Prostate gland (tissue), 2 donors: ENCODE measurements around the gene TOMM40. TPM values are rescaled to one million over a fixed set of nuclear protein-coding genes. Genes with fewer than 3 reads are reported as not detected.
"Not testable (repeated sequence)": the region's sequence is repeated elsewhere in the genome, so short reads cannot be mapped to it uniquely, and the experiment has no call there.

ENCODE experiments used
- DNase-seq: peaks from one replicate; pipeline ENCODE4 v3.0.0-alpha.2; 2019; ENCODE audit warnings: low spot score
- H3K27ac ChIP-seq, 2 donors: fragments of 200-600 bp; sonication (generic); 2 replicates each; pipeline ENCODE4 v1.5.1; 2017 to 2019
- H3K27me3 ChIP-seq: fragments of 200-600 bp; sonication (generic); replicated peaks from 2 replicates; pipeline ENCODE4 v1.5.1; 2019; ENCODE audit not compliant: insufficient read depth
- H3K36me3 ChIP-seq, 2 donors: fragments of 200-600 bp; sonication (generic); 1 replicate in 1 of 2; 2 replicates in 1 of 2; pipeline versions ENCODE4 v1.5.1 to v1.8.1; 2017 to 2019
- H3K4me1 ChIP-seq: fragments of 200-600 bp; sonication (generic); replicated peaks from 2 replicates; pipeline ENCODE4 v1.5.1; 2019
- H3K4me3 ChIP-seq, 2 donors: fragments of 200-600 bp; sonication (generic); 2 replicates each; pipeline ENCODE4 v1.5.1; 2017 to 2019
- H3K9me3 ChIP-seq: fragments of 200-600 bp; sonication (generic); 2 replicates; pipeline ENCODE4 v1.5.1; 2017
- POLR2A ChIP-seq: fragments of 450-650 bp; IDR thresholded peaks from one replicate; pipeline ENCODE4 v1.6.1; 2016; ENCODE audit warnings: antibody characterized with exemption, mild to moderate bottlenecking
- POLR2AphosphoS5 ChIP-seq: sonication (generic); formaldehyde crosslinking; IDR thresholded peaks from one replicate; pipeline ENCODE4 v1.6.1; 2017; ENCODE audit warnings: antibody characterized with exemption
- WGBS: methylation state at CpG from one replicate; pipeline ENCODE4 v1.1.5; 2018; 5-methylcytosine and 5-hydroxymethylcytosine counted together
- intact Hi-C: fragments of 100-400 bp; cut with DNase I; formaldehyde crosslinking; loops from one replicate; pipeline ENCODE4 v1.14.2; 2022
- total RNA-seq, 2 donors: library from RNA; depleted of rRNA; stranded (reverse); fragments of >200 nt; gene quantifications; one replicate each; pipeline ENCODE4 v1.1.0, GENCODE V29; 2016
- TF ChIP-seq, protein P1 (sequence below), 4 experiments: fragments of 200-600 bp in 2 of 4; fragments of 450-650 bp in 2 of 4; sonication (generic) in 2 of 4; IDR thresholded peaks; 1 replicate in 3 of 4; 2 replicates in 1 of 4; pipeline ENCODE4 v1.5.1; 2016 to 2019; ENCODE audit warnings: antibody characterized with exemption in 4 of 4, mild to moderate bottlenecking in 2 of 4, moderate library complexity in 2 of 4

TOMM40 gene
- total RNA-seq, 2 donors from 2014 or later, result 44.9 to 81.3 TPM

DNA sequence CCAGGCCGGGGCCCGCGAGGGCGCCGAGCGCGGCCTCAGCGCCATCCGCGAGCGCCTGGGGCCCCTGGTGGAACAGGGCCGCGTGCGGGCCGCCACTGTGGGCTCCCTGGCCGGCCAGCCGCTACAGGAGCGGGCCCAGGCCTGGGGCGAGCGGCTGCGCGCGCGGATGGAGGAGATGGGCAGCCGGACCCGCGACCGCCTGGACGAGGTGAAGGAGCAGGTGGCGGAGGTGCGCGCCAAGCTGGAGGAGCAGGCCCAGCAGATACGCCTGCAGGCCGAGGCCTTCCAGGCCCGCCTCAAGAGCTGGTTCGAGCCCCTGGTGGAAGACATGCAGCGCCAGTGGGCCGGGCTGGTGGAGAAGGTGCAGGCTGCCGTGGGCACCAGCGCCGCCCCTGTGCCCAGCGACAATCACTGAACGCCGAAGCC lies 17.8 kb downstream of the TOMM40 start:
- H3K27ac ChIP-seq, result no peak overlapping the region
- H3K4me3 ChIP-seq, result no peak overlapping the region
- peaks cover 5% of the 10 kb centered on the region for H3K27me3 ChIP-seq
- H3K9me3 ChIP-seq, result no peaks in the 10 kb centered on the region
- H3K36me3 ChIP-seq, result no peaks in the 10 kb centered on the region
- intact Hi-C loops, result loop anchor here (10.0 kb wide), 1 partner anchor 146 kb away; no protein-coding TSS in a partner anchor
- TF ChIP-seq POLR2A (no peak), POLR2AphosphoS5 (no peak)
- WGBS, result 93% methylated on average over 32 of the region's 44 CpGs
- DNase-seq, result no peak
- H3K4me1 ChIP-seq, result no peaks in the 10 kb centered on the region

DNA sequence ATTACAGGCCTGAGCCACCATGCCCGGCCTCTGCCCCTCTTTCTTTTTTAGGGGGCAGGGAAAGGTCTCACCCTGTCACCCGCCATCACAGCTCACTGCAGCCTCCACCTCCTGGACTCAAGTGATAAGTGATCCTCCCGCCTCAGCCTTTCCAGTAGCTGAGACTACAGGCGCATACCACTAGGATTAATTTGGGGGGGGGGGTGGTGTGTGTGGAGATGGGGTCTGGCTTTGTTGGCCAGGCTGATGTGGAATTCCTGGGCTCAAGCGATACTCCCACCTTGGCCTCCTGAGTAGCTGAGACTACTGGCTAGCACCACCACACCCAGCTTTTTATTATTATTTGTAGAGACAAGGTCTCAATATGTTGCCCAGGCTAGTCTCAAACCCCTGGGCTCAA lies 18.7 kb downstream of the TOMM40 start:
- no peaks in the 10 kb centered on the region for H3K4me1 ChIP-seq
- no peaks in the 10 kb centered on the region for H3K36me3 ChIP-seq
- no peak overlapping the region for H3K4me3 ChIP-seq
- DNase-seq, result no peak
- intact Hi-C loops, result loop anchor here (10.0 kb wide), 1 partner anchor 145 kb away; no protein-coding TSS in a partner anchor
- no peak overlapping the region for H3K27ac ChIP-seq
- peaks cover 5% of the 10 kb centered on the region for H3K27me3 ChIP-seq
- no peaks in the 10 kb centered on the region for H3K9me3 ChIP-seq
- TF ChIP-seq POLR2A, result no peak
- TF ChIP-seq, protein P1, sequence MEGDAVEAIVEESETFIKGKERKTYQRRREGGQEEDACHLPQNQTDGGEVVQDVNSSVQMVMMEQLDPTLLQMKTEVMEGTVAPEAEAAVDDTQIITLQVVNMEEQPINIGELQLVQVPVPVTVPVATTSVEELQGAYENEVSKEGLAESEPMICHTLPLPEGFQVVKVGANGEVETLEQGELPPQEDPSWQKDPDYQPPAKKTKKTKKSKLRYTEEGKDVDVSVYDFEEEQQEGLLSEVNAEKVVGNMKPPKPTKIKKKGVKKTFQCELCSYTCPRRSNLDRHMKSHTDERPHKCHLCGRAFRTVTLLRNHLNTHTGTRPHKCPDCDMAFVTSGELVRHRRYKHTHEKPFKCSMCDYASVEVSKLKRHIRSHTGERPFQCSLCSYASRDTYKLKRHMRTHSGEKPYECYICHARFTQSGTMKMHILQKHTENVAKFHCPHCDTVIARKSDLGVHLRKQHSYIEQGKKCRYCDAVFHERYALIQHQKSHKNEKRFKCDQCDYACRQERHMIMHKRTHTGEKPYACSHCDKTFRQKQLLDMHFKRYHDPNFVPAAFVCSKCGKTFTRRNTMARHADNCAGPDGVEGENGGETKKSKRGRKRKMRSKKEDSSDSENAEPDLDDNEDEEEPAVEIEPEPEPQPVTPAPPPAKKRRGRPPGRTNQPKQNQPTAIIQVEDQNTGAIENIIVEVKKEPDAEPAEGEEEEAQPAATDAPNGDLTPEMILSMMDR (IDR thresholded peaks at IDR 0.05), result no peak
- TF ChIP-seq POLR2AphosphoS5, result no peak
- 94% methylated on average over 5 of the region's 5 CpGs for WGBS

DNA sequence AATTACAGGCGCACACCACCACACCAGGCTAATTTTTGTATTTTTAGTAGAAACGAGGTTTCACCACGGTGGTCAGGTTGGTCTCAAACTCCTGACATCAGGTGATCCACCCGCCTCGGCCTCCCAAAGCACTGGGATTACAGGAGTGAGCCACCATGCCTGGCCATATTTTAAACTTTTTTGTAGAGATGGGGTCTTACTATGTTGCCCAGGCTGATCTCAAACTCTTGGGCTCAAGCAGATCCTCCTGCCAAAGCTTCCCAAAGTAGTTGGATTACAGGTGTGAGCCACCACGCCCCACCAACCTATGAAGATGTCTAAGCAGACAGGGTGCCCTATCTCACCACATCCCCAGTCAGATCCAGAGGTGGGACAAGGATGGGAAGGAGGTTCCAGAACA lies 20.8 kb downstream of the TOMM40 start:
- H3K27ac ChIP-seq, H3K36me3 ChIP-seq, H3K27me3 ChIP-seq, intact Hi-C loops, DNase-seq, H3K9me3 ChIP-seq, H3K4me3 ChIP-seq, H3K4me1 ChIP-seq: not testable (repeated sequence)
- 90% methylated on average over 6 of the region's 6 CpGs for WGBS

DNA sequence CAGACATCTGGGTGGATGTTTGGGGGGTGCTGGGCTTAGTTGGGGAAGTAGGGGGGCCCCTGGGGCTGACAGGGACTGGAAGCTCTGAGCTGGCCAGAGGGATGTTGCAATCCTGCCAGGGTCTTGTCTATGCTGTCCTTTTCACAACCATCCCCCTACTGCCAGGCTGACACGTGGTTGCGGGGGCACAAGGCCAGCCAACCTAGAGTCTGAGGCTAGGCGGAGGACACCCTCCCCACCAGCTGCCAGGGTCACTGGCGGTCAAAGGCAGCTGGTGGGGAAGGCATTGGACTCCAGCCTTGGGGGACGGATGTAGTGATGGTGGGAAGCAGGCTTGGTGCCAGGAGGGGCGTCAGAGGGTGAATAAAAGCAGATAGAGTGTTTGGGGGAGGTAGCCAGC lies 21.8 kb downstream of the TOMM40 start:
- Histone ChIP-seq H3K4me1 (no peaks in the 10 kb centered on the region), H3K27ac (no peak overlapping the region), H3K36me3 (no peaks in the 10 kb centered on the region), H3K9me3 (no peaks in the 10 kb centered on the region), H3K4me3 (no peak overlapping the region), H3K27me3 (no peaks in the 10 kb centered on the region)
- WGBS, result 39% methylated on average over 6 of the region's 6 CpGs
- DNase-seq, result no peak
- TF ChIP-seq POLR2AphosphoS5 (no peak), POLR2A (no peak)
- TF ChIP-seq, protein P1 (IDR thresholded peaks at IDR 0.05), result no peak
- intact Hi-C loops, result no loop called here

DNA sequence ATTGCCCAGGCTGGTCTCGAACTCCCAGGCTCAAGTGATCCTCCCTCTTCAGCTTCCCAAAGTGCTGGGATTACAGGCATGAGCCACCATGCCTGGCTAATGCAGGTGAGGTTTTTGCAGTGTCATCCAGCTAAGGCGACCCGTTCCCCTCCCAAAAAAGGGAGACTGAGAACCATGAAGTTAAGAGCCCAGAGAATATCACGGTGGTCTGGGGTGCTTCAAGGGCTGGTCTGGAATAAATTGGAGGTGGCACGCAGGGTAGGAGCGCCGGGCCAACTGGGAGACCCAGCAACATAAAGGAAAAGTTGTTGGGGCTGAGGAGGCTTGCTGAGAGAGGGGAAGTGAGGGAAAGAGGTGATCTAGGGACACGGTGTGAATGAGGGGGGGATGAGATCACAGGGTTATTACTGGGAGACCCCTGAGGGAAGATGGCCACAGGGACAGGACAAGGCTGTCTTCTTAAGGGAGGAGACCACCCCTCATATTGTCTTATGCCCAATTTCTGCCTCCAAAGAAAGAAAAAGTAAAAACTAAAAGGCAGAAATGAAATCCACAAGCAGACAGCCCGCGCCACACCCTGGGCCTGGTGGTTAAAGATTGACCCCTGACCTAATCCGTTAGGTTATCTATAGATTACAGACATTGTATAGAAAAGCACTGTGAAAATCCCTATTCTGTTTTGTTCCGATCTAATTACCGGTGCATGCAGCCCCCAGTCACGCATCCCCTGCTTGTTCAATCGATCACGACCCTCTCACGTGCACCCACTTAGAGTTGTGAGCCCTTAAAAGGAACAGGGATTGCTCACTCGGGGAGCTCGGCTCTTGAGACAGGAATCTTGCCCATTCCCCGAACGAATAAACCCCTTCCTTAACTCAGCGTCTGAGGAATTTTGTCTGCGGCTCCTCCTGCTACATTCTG lies 22.7 kb downstream of the TOMM40 start:
- H3K27me3 ChIP-seq, intact Hi-C loops, DNase-seq, H3K4me3 ChIP-seq, H3K9me3 ChIP-seq, H3K36me3 ChIP-seq, H3K27ac ChIP-seq, H3K4me1 ChIP-seq: not testable (repeated sequence)
- 74% methylated on average over 23 of the region's 23 CpGs for WGBS

DNA sequence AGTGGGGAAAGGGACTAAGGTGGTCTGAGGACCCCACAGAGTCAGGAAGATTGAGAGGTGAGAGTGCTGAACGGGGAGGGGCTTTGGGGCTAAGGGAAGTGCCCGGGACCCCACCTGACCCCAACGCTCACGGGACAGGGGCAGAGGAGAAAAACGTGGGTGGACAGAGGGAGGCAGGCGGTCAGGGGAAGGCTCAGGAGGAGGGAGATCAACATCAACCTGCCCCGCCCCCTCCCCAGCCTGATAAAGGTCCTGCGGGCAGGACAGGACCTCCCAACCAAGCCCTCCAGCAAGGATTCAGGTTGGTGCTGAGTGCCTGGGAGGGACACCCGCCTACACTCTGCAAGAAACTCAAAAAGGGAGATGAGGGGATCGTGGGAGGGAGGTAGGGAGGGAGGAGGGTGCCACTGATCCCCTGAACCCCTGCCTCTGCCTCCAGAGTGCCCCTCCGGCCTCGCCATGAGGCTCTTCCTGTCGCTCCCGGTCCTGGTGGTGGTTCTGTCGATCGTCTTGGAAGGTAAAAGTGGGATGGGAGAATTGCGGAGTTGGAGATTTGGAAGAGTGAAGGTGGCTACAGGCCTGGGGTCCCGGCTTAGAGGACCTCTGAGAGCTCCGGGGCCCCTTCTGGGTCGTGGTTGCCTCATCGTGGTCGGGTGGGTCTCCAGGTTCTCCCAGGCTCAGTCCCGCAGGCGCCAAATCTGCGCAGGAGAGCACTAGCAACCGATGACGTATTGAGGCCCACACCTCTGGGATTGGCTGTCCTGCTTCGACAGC lies 23.6 kb downstream of the TOMM40 start, which contains the start of gene APOC1:
APOC1 (plus strand) TSS at position 176 of the 774 bp plus-strand sequence; CDS start at position 460, 284 bp downstream.
- WGBS, result 11% methylated on average over 27 of the region's 28 CpGs
- H3K4me1 ChIP-seq, H3K36me3 ChIP-seq, intact Hi-C loops, H3K27me3 ChIP-seq, H3K9me3 ChIP-seq, H3K27ac ChIP-seq: not testable (repeated sequence)
- H3K4me3 ChIP-seq, result peak within 1 kb of the TSS; percentile 32 to 34
- TF ChIP-seq POLR2AphosphoS5, result peak; percentile 30
- DNase-seq, result peak; percentile 77
